ENCODE results near the gene NDUFA3. TPM values are rescaled to one million over a fixed set of nuclear protein-coding genes. Genes with fewer than 3 reads are reported as not detected.

The NDUFA3 gene
- total RNA-seq, 2 experiments from 2014 or later, result 86.3 to 92.4 TPM

- Histone ChIP-seq H3K4me3 (ENCODE audit: low read depth, low read length, poor library complexity, severe bottlenecking) (no peak overlapping the region), H2AFZ (ENCODE audit: low read length) (no peak overlapping the region), H3K27ac (ENCODE audit: low read depth, low read length, poor library complexity, severe bottlenecking) (no peak overlapping the region), H3K4me1 (ENCODE audit: insufficient read depth, low read length, poor library complexity, severe bottlenecking) (peaks cover 7% of the 10 kb centered on the region), H3K79me2 (ENCODE audit: insufficient read depth, low read depth, low read length) (peaks cover 17% of the 10 kb centered on the region), H3K9me2 (ENCODE audit: insufficient read depth, low read length) (no peaks in the 10 kb centered on the region), H4K20me1 (ENCODE audit: insufficient read depth, low read length) (0 out of 2 replicates have a peak, but pooled peaks cover 5% of the 10 kb centered on the region), H3K9me3 (ENCODE audit: low read length) (no peaks in the 10 kb centered on the region), H3K36me3 (ENCODE audit: insufficient read depth, low read length) (peaks cover 82% of the 10 kb centered on the region), H3K4me2 (ENCODE audit: low read length) (no peak overlapping the region)
- BruUV-seq (replicated peaks), result no TSS peak
- no peak for DNase-seq (ENCODE audit: low spot score)
- CTCF ChIA-PET (ENCODE audit: unreplicated experiment), result no interaction called here
- intact Hi-C loops (cut with micrococcal nuclease; ENCODE audit: unreplicated experiment), result no loop called here
- TF ChIP-seq EZH2phosphoT487 (IDR thresholded peaks at IDR 0.05; ENCODE audit: borderline replicate concordance, low read depth, low read length) (no peak), CTCF (conservative IDR thresholded peaks at IDR 0.05; ENCODE audit: low read length) (no peak)
- POLR2A ChIA-PET, result no interaction called here
Measured at GRCh38 chr19:54109651-54110050, 7.0 kb downstream of the NDUFA3 start.

GRCh38 chr19:54114340-54115108 lies 11.9 kb downstream of the NDUFA3 start:
- H3K9me2 ChIP-seq (ENCODE audit: insufficient read depth, low read length), result no peaks in the 10 kb centered on the region
- peak overlapping the region; percentile 66 for H3K27ac ChIP-seq (ENCODE audit: low read depth, low read length, poor library complexity, severe bottlenecking)
- peak overlapping the region; percentile 10; the same call in 1 of the 2 replicates for H2AFZ ChIP-seq (ENCODE audit: low read length)
- H3K4me2 ChIP-seq (ENCODE audit: low read length), result peak overlapping the region; percentile 94
- H3K4me3 ChIP-seq (ENCODE audit: low read depth, low read length, poor library complexity, severe bottlenecking), result peak overlapping the region; percentile 92
- ChIA-PET POLR2A (interaction anchor here (1.5 kb wide), 1 partner anchor 23 kb away, joined by 7 read pairs; the partner anchor contains the start of gene CNOT3), CTCF (ENCODE audit: unreplicated experiment) (interaction anchor here (1.3 kb wide), 1 partner anchor 23 kb away, joined by 6 read pairs; the partner anchor contains the start of gene CNOT3)
- H3K4me1 ChIP-seq (ENCODE audit: insufficient read depth, low read length, poor library complexity, severe bottlenecking), result peaks cover 16% of the 10 kb centered on the region
- peaks cover 58% of the 10 kb centered on the region for H3K36me3 ChIP-seq (ENCODE audit: insufficient read depth, low read length)
- peaks cover 29% of the 10 kb centered on the region for H3K79me2 ChIP-seq (ENCODE audit: insufficient read depth, low read depth, low read length)
- H4K20me1 ChIP-seq (ENCODE audit: insufficient read depth, low read length), result 0 out of 2 replicates have a peak, but pooled peaks cover 5% of the 10 kb centered on the region
- peak; percentile 62 for DNase-seq (ENCODE audit: low spot score)
- intact Hi-C loops (cut with micrococcal nuclease; ENCODE audit: unreplicated experiment), result loop anchor here (1.0 kb wide), 1 partner anchor 23 kb away; the partner anchor contains the start of gene CNOT3
- no peak for TF ChIP-seq EZH2phosphoT487 (IDR thresholded peaks at IDR 0.05; ENCODE audit: borderline replicate concordance, low read depth, low read length)
- TF ChIP-seq CTCF (conservative IDR thresholded peaks at IDR 0.05; ENCODE audit: low read length), result no peak
- BruUV-seq (replicated peaks), result no TSS peak
- H3K9me3 ChIP-seq (ENCODE audit: low read length), result no peaks in the 10 kb centered on the region

Data from OCI-LY7 (cell line).